ENCODE results near the gene TKFC.

- TF ChIP-seq CTCF (IDR thresholded peaks at IDR 0.05): no peak
- no peak for TF ChIP-seq POLR2A (IDR thresholded peaks at IDR 0.05)
- no peak for TF ChIP-seq POLR2AphosphoS5 (IDR thresholded peaks at IDR 0.05)
- no peak for TF ChIP-seq EP300 (IDR thresholded peaks at IDR 0.05)
Measured at GRCh38 chr11:61339490-61339878, 6.5 kb downstream of the TKFC start.
